ENCODE measurements around the gene CRNN.

The CRNN gene

GRCh38 chr1:152442765-152443164 is 28.7 kb upstream of the CRNN start:
- TF ChIP-seq, protein P1, sequence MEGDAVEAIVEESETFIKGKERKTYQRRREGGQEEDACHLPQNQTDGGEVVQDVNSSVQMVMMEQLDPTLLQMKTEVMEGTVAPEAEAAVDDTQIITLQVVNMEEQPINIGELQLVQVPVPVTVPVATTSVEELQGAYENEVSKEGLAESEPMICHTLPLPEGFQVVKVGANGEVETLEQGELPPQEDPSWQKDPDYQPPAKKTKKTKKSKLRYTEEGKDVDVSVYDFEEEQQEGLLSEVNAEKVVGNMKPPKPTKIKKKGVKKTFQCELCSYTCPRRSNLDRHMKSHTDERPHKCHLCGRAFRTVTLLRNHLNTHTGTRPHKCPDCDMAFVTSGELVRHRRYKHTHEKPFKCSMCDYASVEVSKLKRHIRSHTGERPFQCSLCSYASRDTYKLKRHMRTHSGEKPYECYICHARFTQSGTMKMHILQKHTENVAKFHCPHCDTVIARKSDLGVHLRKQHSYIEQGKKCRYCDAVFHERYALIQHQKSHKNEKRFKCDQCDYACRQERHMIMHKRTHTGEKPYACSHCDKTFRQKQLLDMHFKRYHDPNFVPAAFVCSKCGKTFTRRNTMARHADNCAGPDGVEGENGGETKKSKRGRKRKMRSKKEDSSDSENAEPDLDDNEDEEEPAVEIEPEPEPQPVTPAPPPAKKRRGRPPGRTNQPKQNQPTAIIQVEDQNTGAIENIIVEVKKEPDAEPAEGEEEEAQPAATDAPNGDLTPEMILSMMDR (IDR thresholded peaks at IDR 0.05; ENCODE audit: insufficient read depth, low read length), result no peak
- TF ChIP-seq REST (IDR thresholded peaks at IDR 0.05; ENCODE audit: insufficient replicate concordance, low read depth), result no peak
- TF ChIP-seq GABPA (IDR thresholded peaks at IDR 0.05; ENCODE audit: low read depth), result no peak
- no peak for TF ChIP-seq POLR2AphosphoS5 (IDR thresholded peaks at IDR 0.05; ENCODE audit: low read depth)
- TF ChIP-seq SPI1 (IDR thresholded peaks at IDR 0.05; ENCODE audit: borderline replicate concordance, low read depth), result no peak
- DNase-seq (ENCODE audit: low read depth in 1 of 2, low spot score in 1 of 2), result no peak
- no peaks in the 10 kb centered on the region for H3K27me3 ChIP-seq (ENCODE audit: insufficient read depth, poor library complexity, severe bottlenecking)
- H3K27ac ChIP-seq (replicated peaks), result no peak overlapping the region
- H3K4me3 ChIP-seq (replicated peaks; ENCODE audit: insufficient read depth, low read length), result no peak overlapping the region

DNA sequence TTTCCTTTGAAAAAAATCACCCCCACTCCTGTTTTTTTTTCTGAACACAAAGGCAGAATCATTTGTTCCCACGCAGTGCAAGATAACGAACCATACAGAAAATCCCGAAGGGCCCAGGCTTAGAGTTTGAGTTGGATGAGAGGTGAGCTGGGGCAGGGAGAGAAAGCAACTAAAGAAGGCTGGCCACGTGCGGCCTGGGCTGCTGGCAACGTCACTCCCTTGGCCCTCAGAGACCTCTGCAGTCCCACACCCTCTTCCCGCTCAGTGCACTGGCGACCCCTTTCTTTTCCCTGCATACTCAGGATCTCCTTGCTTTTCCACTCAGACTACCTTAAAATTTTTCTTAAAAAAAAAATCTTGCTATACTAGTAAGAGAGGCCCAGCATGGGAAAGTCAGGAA is 28.2 kb upstream of the CRNN start:
- no peak for TF ChIP-seq GABPA (IDR thresholded peaks at IDR 0.05; ENCODE audit: low read depth)
- TF ChIP-seq REST (IDR thresholded peaks at IDR 0.05; ENCODE audit: insufficient replicate concordance, low read depth), result no peak
- TF ChIP-seq SPI1 (IDR thresholded peaks at IDR 0.05; ENCODE audit: borderline replicate concordance, low read depth), result no peak
- TF ChIP-seq POLR2AphosphoS5 (IDR thresholded peaks at IDR 0.05; ENCODE audit: low read depth), result no peak
- TF ChIP-seq, protein P1 (IDR thresholded peaks at IDR 0.05; ENCODE audit: insufficient read depth, low read length), result no peak
- Histone ChIP-seq H3K4me3 (replicated peaks; ENCODE audit: insufficient read depth, low read length) (no peak overlapping the region), H3K27ac (replicated peaks) (no peak overlapping the region), H3K27me3 (ENCODE audit: insufficient read depth, poor library complexity, severe bottlenecking) (peaks cover 2% of the 10 kb centered on the region)
- DNase-seq (ENCODE audit: low read depth in 1 of 2, low spot score in 1 of 2), result no peak

DNA sequence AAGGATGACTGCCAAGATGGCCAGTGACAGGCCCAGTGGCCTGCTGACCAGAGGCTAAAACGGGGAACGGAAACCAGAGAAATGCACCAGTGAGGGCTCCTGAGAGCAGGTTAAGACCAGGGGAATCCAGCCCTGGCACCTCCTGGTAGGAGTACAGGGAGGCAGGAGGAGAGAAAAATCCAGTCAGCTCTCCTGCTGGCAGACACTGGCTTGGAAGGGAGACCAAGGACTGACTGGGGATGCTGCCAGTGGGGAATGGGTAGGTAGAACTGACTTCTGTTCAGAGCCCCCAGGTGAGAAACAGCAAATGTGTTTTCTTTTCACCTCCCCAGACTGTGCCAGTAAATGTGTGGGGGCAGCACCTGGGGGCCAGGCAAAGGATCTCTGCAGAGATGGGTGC is 27.7 kb upstream of the CRNN start:
- DNase-seq (ENCODE audit: low read depth in 1 of 2, low spot score in 1 of 2), result no peak
- Histone ChIP-seq H3K27me3 (ENCODE audit: insufficient read depth, poor library complexity, severe bottlenecking) (peaks cover 3% of the 10 kb centered on the region), H3K4me3 (replicated peaks; ENCODE audit: insufficient read depth, low read length) (no peak overlapping the region), H3K27ac (replicated peaks) (no peak overlapping the region)
- TF ChIP-seq SPI1 (IDR thresholded peaks at IDR 0.05; ENCODE audit: borderline replicate concordance, low read depth) (no peak), REST (IDR thresholded peaks at IDR 0.05; ENCODE audit: insufficient replicate concordance, low read depth) (no peak), GABPA (IDR thresholded peaks at IDR 0.05; ENCODE audit: low read depth) (no peak), POLR2AphosphoS5 (IDR thresholded peaks at IDR 0.05; ENCODE audit: low read depth) (no peak)
- TF ChIP-seq, protein P1 (IDR thresholded peaks at IDR 0.05; ENCODE audit: insufficient read depth, low read length), result no peak
